ENCODE results near the gene LRP10.
A peak's percentile ranks its signal among the peaks of the same experiment; 100 is the strongest.

LRP10 gene

DNA sequence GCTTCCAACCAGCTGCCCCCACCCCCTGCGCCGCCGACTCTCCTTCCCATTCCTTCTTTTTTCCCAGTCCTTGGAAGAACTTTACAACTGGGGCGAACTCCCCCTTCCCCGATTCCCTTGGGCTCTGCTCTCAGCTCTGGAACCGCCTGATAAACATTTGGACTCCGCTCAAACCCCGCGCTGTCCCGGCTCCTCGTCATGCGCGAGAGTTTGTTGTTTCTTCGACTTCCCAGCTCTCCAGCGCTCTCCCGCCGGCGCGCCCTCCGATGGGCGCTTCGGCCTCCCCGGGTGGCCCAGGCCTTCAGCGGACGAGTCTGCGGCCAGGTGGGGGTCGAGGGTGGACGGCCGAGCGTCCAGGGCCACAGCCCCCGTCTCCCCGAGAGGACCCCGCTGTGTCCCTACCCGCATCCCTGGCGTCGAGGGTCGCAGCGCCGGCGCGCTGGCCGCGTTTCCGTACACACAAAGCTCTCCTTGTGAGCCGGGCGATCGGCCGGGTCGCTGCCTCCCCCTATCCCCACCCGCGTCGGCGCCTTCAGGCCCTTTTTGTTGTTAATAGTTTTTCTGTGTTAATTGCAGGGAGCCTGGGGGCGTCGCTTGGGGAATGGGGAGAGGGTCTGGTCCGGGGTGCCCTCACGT, 34.3 kb upstream of the LRP10 start:
- H3K27ac ChIP-seq (ENCODE audit: low read length, poor library complexity, severe bottlenecking), result peak overlapping the region; percentile 90
- H3K9me3 ChIP-seq (ENCODE audit: control insufficient read depth, low read length), result no peaks in the 10 kb centered on the region
- peak overlapping the region; percentile 93 for H2BK120ac ChIP-seq (ENCODE audit: low read depth, low read length)
- H3K27me3 ChIP-seq (ENCODE audit: control insufficient read depth in 1 of 2, insufficient read depth in 1 of 2, low read length in 2 of 2), result no peaks in the 10 kb centered on the region
- peak overlapping the region; percentile 94 for H4K91ac ChIP-seq (ENCODE audit: low read length)
- peak overlapping the region; percentile 94 to 95 for H3K4ac ChIP-seq (ENCODE audit: low read depth in 1 of 2, low read length in 2 of 2)
- H3K14ac ChIP-seq (ENCODE audit: low read length in 2 of 2), result peak overlapping the region; percentile 69 to 90
- peak overlapping the region; percentile 89 to 96 for H3K4me3 ChIP-seq (ENCODE audit: insufficient read depth in 1 of 2, low read depth in 1 of 2, low read length in 2 of 2)
- H2BK5ac ChIP-seq (ENCODE audit: low read depth, low read length, poor library complexity, severe bottlenecking), result peak overlapping the region; percentile 96
- WGBS, result under 1% methylated on average over 53 of the region's 57 CpGs
- H3K23ac ChIP-seq (ENCODE audit: low read length in 2 of 2), result peak overlapping the region in 1 of 2 experiments; percentile 91
- H2AFZ ChIP-seq (ENCODE audit: low read depth, low read length), result no peak overlapping the region
- H3K9ac ChIP-seq (ENCODE audit: low read length), result peak overlapping the region; percentile 100
- peaks cover 19% of the 10 kb centered on the region for H3K4me1 ChIP-seq (ENCODE audit: control insufficient read depth, insufficient read depth, low read depth, low read length)
- H2BK12ac ChIP-seq (ENCODE audit: low read length in 2 of 2), result no peak overlapping the region
- H4K8ac ChIP-seq (ENCODE audit: low read length), result peak overlapping the region; percentile 93
- H3K36me3 ChIP-seq (ENCODE audit: control insufficient read depth in 1 of 2, insufficient read depth in 2 of 2, low read depth in 1 of 2, low read length in 2 of 2), result peaks cover 41 to 62% of the 10 kb centered on the region in 2 experiments
- peak; percentile 73 for DNase-seq
- H3K79me1 ChIP-seq (replicated peaks; ENCODE audit: low read length, poor library complexity, severe bottlenecking), result peaks cover 8% of the 10 kb centered on the region
- H3K18ac ChIP-seq (ENCODE audit: low read depth in 1 of 2, low read length in 2 of 2), result peak overlapping the region; percentile 95 to 98
- H3K4me2 ChIP-seq (ENCODE audit: low read length, poor library complexity, severe bottlenecking), result peak overlapping the region; percentile 82
- peak overlapping the region; percentile 88 for H2BK15ac ChIP-seq (ENCODE audit: low read depth, poor library complexity, severe bottlenecking)
- H2AK5ac ChIP-seq (ENCODE audit: low read length, severe bottlenecking), result peak overlapping the region; percentile 34

- H2AK5ac ChIP-seq (ENCODE audit: low read length, severe bottlenecking), result peak overlapping the region; percentile 57
- H2BK5ac ChIP-seq (ENCODE audit: low read depth, low read length, poor library complexity, severe bottlenecking), result peak overlapping the region; percentile 50
- H3K23ac ChIP-seq (ENCODE audit: low read length in 2 of 2), result peak overlapping the region in 1 of 2 experiments; percentile 91
- H3K27me3 ChIP-seq (ENCODE audit: control insufficient read depth in 1 of 2, insufficient read depth in 1 of 2, low read length in 2 of 2), result no peaks in the 10 kb centered on the region
- peak overlapping the region; percentile 89 to 96 for H3K4me3 ChIP-seq (ENCODE audit: insufficient read depth in 1 of 2, low read depth in 1 of 2, low read length in 2 of 2)
- H4K8ac ChIP-seq (ENCODE audit: low read length), result peak overlapping the region; percentile 27
- H3K9me3 ChIP-seq (ENCODE audit: control insufficient read depth, low read length), result no peaks in the 10 kb centered on the region
- DNase-seq, result peak; percentile 57
- peak overlapping the region; percentile 93 for H2BK120ac ChIP-seq (ENCODE audit: low read depth, low read length)
- no peak overlapping the region for H2AFZ ChIP-seq (ENCODE audit: low read depth, low read length)
- H3K4me2 ChIP-seq (ENCODE audit: low read length, poor library complexity, severe bottlenecking), result peak overlapping the region; percentile 82
- H3K36me3 ChIP-seq (ENCODE audit: control insufficient read depth in 1 of 2, insufficient read depth in 2 of 2, low read depth in 1 of 2, low read length in 2 of 2), result peaks cover 48 to 70% of the 10 kb centered on the region in 2 experiments
- peak overlapping the region; percentile 95 to 98 for H3K18ac ChIP-seq (ENCODE audit: low read depth in 1 of 2, low read length in 2 of 2)
- peak overlapping the region; percentile 100 for H3K9ac ChIP-seq (ENCODE audit: low read length)
- H3K14ac ChIP-seq (ENCODE audit: low read length in 2 of 2), result peak overlapping the region; percentile 19 to 90
- H3K79me1 ChIP-seq (replicated peaks; ENCODE audit: low read length, poor library complexity, severe bottlenecking), result peaks cover 12% of the 10 kb centered on the region
- H4K91ac ChIP-seq (ENCODE audit: low read length), result peak overlapping the region; percentile 84
- peak overlapping the region; percentile 88 for H2BK15ac ChIP-seq (ENCODE audit: low read depth, poor library complexity, severe bottlenecking)
- 4% methylated on average over 23 of the region's 25 CpGs for WGBS
- peak overlapping the region; percentile 90 for H3K27ac ChIP-seq (ENCODE audit: low read length, poor library complexity, severe bottlenecking)
- H3K4ac ChIP-seq (ENCODE audit: low read depth in 1 of 2, low read length in 2 of 2), result peak overlapping the region; percentile 94 to 95
- H2BK12ac ChIP-seq (ENCODE audit: low read length in 2 of 2), result peak overlapping the region; percentile 23 to 70
- peaks cover 20% of the 10 kb centered on the region for H3K4me1 ChIP-seq (ENCODE audit: control insufficient read depth, insufficient read depth, low read depth, low read length)
Measured at GRCh38 chr14:22837750-22838538, 33.6 kb upstream of the LRP10 start.

GRCh38 chr14:22838631-22839041, 32.9 kb upstream of the LRP10 start:
- Histone ChIP-seq H3K4ac (ENCODE audit: low read depth in 1 of 2, low read length in 2 of 2) (peak overlapping the region; percentile 33 to 94), H3K9ac (ENCODE audit: low read length) (peak overlapping the region; percentile 100), H3K9me3 (ENCODE audit: control insufficient read depth, low read length) (no peaks in the 10 kb centered on the region), H3K27ac (ENCODE audit: low read length, poor library complexity, severe bottlenecking) (peak overlapping the region; percentile 90), H2BK12ac (ENCODE audit: low read length in 2 of 2) (no peak overlapping the region), H3K14ac (ENCODE audit: low read length in 2 of 2) (no peak overlapping the region), H3K4me1 (ENCODE audit: control insufficient read depth, insufficient read depth, low read depth, low read length) (peaks cover 20% of the 10 kb centered on the region), H2BK5ac (ENCODE audit: low read depth, low read length, poor library complexity, severe bottlenecking) (peak overlapping the region; percentile 22), H3K18ac (ENCODE audit: low read depth in 1 of 2, low read length in 2 of 2) (peak overlapping the region; percentile 93 to 95), H3K27me3 (ENCODE audit: control insufficient read depth in 1 of 2, insufficient read depth in 1 of 2, low read length in 2 of 2) (no peaks in the 10 kb centered on the region), H3K4me2 (ENCODE audit: low read length, poor library complexity, severe bottlenecking) (peak overlapping the region; percentile 82), H2BK15ac (ENCODE audit: low read depth, poor library complexity, severe bottlenecking) (no peak overlapping the region), H3K4me3 (ENCODE audit: insufficient read depth in 1 of 2, low read depth in 1 of 2, low read length in 2 of 2) (peak overlapping the region; percentile 89 to 96), H3K79me1 (replicated peaks; ENCODE audit: low read length, poor library complexity, severe bottlenecking) (peaks cover 14% of the 10 kb centered on the region), H4K8ac (ENCODE audit: low read length) (peak overlapping the region; percentile 27), H4K91ac (ENCODE audit: low read length) (peak overlapping the region; percentile 84), H3K36me3 (ENCODE audit: control insufficient read depth in 1 of 2, insufficient read depth in 2 of 2, low read depth in 1 of 2, low read length in 2 of 2) (peaks cover 54 to 70% of the 10 kb centered on the region in 2 experiments), H3K23ac (ENCODE audit: low read length in 2 of 2) (no peak overlapping the region), H2AK5ac (ENCODE audit: low read length, severe bottlenecking) (peak overlapping the region; percentile 57), H2BK120ac (ENCODE audit: low read depth, low read length) (peak overlapping the region; percentile 82), H2AFZ (ENCODE audit: low read depth, low read length) (no peak overlapping the region)
- peak; percentile 86 for DNase-seq
- WGBS, result 7% methylated on average over 3 of the region's 6 CpGs
